ENCODE measurements around the gene SLC1A3. TPM values are rescaled to one million over a fixed set of nuclear protein-coding genes. Genes with fewer than 3 reads are reported as not detected.

SLC1A3 gene
- total RNA-seq, 1 donor from 2014 or later: 43.5 TPM

GRCh38 chr5:36596247-36596646 lies 10.2 kb upstream of the SLC1A3 start:
- Histone ChIP-seq H3K4me1 (no peaks in the 10 kb centered on the region), H3K36me3 (no peaks in the 10 kb centered on the region), H3K27ac (no peak overlapping the region), H3K9me3 (no peaks in the 10 kb centered on the region), H3K4me3 (no peak overlapping the region), H3K27me3 (no peaks in the 10 kb centered on the region)
- TF ChIP-seq CTCF (IDR thresholded peaks at IDR 0.05): no peak
- ATAC-seq (no peak), DNase-seq (no peak)
- intact Hi-C loops (cut with DNase I): no loop called here

GRCh38 chr5:36596756-36597155 lies 9.7 kb upstream of the SLC1A3 start:
- intact Hi-C loops (cut with DNase I): no loop called here
- Histone ChIP-seq H3K27ac (no peak overlapping the region), H3K4me3 (no peak overlapping the region), H3K9me3 (no peaks in the 10 kb centered on the region), H3K27me3 (no peaks in the 10 kb centered on the region), H3K36me3 (no peaks in the 10 kb centered on the region), H3K4me1 (no peaks in the 10 kb centered on the region)
- no peak for TF ChIP-seq CTCF (IDR thresholded peaks at IDR 0.05)
- ATAC-seq (no peak), DNase-seq (no peak)

- no peak overlapping the region for H3K27ac ChIP-seq
- H3K4me1 ChIP-seq: no peaks in the 10 kb centered on the region
- intact Hi-C loops (cut with DNase I): no loop called here
- H3K27me3 ChIP-seq: no peaks in the 10 kb centered on the region
- no peak for TF ChIP-seq CTCF (IDR thresholded peaks at IDR 0.05)
- no peak for DNase-seq
- ATAC-seq: no peak
- H3K9me3 ChIP-seq: no peaks in the 10 kb centered on the region
- H3K36me3 ChIP-seq: no peaks in the 10 kb centered on the region
- no peak overlapping the region for H3K4me3 ChIP-seq
Observed at GRCh38 chr5:36598045-36598444, 8.4 kb upstream of the SLC1A3 start.

- Histone ChIP-seq H3K36me3 (no peaks in the 10 kb centered on the region), H3K4me1 (no peaks in the 10 kb centered on the region), H3K27ac (no peak overlapping the region), H3K4me3 (no peak overlapping the region), H3K27me3 (peaks cover 4% of the 10 kb centered on the region), H3K9me3 (no peaks in the 10 kb centered on the region)
- DNase-seq (no peak), ATAC-seq (no peak)
- intact Hi-C loops (cut with DNase I): no loop called here
- TF ChIP-seq CTCF (IDR thresholded peaks at IDR 0.05): no peak
Observed at GRCh38 chr5:36599986-36600779, 6.2 kb upstream of the SLC1A3 start.

- Histone ChIP-seq H3K27me3 (peaks cover 5% of the 10 kb centered on the region), H3K4me1 (no peaks in the 10 kb centered on the region), H3K36me3 (no peaks in the 10 kb centered on the region), H3K9me3 (no peaks in the 10 kb centered on the region), H3K4me3 (no peak overlapping the region), H3K27ac (no peak overlapping the region)
- DNase-seq (no peak), ATAC-seq (no peak)
- intact Hi-C loops (cut with DNase I): no loop called here
- no peak for TF ChIP-seq CTCF (IDR thresholded peaks at IDR 0.05)
Observed at GRCh38 chr5:36600917-36601527, 5.4 kb upstream of the SLC1A3 start.

Measured in upper lobe of right lung (tissue), 1 donor.